ENCODE data around the gene INPP5B.

- TF ChIP-seq, protein P1, sequence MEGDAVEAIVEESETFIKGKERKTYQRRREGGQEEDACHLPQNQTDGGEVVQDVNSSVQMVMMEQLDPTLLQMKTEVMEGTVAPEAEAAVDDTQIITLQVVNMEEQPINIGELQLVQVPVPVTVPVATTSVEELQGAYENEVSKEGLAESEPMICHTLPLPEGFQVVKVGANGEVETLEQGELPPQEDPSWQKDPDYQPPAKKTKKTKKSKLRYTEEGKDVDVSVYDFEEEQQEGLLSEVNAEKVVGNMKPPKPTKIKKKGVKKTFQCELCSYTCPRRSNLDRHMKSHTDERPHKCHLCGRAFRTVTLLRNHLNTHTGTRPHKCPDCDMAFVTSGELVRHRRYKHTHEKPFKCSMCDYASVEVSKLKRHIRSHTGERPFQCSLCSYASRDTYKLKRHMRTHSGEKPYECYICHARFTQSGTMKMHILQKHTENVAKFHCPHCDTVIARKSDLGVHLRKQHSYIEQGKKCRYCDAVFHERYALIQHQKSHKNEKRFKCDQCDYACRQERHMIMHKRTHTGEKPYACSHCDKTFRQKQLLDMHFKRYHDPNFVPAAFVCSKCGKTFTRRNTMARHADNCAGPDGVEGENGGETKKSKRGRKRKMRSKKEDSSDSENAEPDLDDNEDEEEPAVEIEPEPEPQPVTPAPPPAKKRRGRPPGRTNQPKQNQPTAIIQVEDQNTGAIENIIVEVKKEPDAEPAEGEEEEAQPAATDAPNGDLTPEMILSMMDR (IDR thresholded peaks at IDR 0.05): no peak
- TF ChIP-seq ETV6 (CRISPR knock-in tag; IDR thresholded peaks at IDR 0.05) (no peak), ZNF121 (CRISPR knock-in tag; IDR thresholded peaks at IDR 0.05) (no peak), PREB (CRISPR knock-in tag; IDR thresholded peaks at IDR 0.05; ENCODE audit: borderline replicate concordance) (no peak), CREM (CRISPR knock-in tag; IDR thresholded peaks at IDR 0.05) (no peak), ZNF232 (CRISPR knock-in tag; IDR thresholded peaks at IDR 0.05) (no peak), ZNF281 (CRISPR knock-in tag; IDR thresholded peaks at IDR 0.05) (no peak), SMAD3 (CRISPR knock-in tag; IDR thresholded peaks at IDR 0.05; ENCODE audit: borderline replicate concordance) (no peak), IRF2 (CRISPR knock-in tag; IDR thresholded peaks at IDR 0.05; ENCODE audit: borderline replicate concordance, low read depth) (no peak)
- TF ChIP-seq, protein P2, sequence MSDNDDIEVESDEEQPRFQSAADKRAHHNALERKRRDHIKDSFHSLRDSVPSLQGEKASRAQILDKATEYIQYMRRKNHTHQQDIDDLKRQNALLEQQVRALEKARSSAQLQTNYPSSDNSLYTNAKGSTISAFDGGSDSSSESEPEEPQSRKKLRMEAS (CRISPR knock-in tag; IDR thresholded peaks at IDR 0.05): no peak
- TF ChIP-seq, protein P3, sequence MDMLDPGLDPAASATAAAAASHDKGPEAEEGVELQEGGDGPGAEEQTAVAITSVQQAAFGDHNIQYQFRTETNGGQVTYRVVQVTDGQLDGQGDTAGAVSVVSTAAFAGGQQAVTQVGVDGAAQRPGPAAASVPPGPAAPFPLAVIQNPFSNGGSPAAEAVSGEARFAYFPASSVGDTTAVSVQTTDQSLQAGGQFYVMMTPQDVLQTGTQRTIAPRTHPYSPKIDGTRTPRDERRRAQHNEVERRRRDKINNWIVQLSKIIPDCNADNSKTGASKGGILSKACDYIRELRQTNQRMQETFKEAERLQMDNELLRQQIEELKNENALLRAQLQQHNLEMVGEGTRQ (CRISPR knock-in tag; IDR thresholded peaks at IDR 0.05): no peak
- TF ChIP-seq, protein P4, sequence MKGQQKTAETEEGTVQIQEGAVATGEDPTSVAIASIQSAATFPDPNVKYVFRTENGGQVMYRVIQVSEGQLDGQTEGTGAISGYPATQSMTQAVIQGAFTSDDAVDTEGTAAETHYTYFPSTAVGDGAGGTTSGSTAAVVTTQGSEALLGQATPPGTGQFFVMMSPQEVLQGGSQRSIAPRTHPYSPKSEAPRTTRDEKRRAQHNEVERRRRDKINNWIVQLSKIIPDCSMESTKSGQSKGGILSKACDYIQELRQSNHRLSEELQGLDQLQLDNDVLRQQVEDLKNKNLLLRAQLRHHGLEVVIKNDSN (CRISPR knock-in tag; IDR thresholded peaks at IDR 0.05): no peak
Measured at GRCh38 chr1:37915476-37916093, 31.3 kb downstream of the INPP5B start.
